ENCODE data around the gene BTRC.

BTRC gene

DNA sequence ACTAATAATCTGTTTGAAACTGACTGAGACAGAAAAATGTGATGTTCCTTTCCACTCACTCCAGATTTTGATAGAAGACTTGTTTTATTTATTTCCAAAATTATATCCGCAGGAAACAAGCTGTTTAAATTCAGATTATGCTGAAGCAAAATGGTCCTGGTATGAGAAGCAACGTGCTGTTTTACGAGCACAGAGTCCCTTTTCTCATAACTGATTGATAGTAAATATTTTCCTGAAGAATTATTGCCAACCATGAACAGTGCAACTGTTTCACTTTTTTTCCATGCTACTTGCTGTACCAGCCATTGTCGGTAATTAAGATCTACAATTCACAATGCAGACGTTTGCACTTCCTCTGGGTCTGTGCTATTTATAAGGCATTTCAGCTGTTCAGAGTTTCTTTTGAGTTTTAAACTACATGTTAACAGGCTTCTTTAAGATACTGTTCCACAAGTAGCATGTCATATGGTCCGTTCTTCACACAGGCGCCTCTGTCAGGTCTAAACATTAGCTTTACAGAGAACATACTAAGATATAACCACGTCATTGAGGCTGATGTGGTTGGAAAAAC lies 130.3 kb downstream of the BTRC start:
- DNase-seq (ENCODE audit: low read depth), result no peak

- DNase-seq (ENCODE audit: low read depth), result no peak
Measured at GRCh38 chr10:101485207-101485606, 131.2 kb downstream of the BTRC start.

- no peak for DNase-seq (ENCODE audit: low read depth)
Measured at GRCh38 chr10:101485681-101486554, 132.0 kb downstream of the BTRC start.

DNA sequence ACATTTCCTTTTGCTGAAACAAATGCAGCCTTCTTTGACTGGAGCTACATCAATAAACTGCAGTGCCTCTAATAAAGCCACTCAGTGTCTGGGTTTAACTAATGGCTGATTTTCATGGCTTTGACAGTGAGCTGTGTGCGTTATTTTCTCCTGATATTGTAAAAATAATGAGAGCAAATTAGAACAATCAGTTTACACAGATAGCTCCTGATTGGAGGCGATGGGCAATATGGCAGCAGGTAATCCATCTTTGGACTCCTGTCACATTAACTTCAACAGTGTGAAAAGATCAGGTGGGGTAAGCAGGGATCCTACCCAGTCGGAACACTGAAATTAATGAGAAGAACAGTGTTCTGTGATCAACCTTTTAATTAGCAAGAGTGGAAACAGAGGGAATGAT lies 133.4 kb downstream of the BTRC start:
- no peak for DNase-seq (ENCODE audit: low read depth)

DNA sequence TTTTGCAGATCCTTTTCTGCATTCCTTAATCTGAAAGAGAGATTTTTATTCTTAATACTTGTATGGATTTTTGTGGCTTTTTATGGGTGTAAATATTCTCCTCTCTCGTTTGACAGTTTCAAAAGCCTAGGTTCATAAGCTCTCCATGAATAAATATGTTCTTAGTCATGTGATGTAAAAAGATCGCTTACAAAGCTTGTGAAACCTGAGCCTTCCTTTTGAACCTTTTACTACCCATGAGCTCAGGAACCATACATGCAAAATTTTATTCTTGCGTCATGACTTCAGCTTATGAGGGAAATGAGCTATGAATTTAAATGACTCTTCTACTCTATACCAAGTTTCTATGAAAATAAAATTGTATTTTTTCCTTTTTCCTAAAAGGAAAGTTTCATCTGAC lies 135.4 kb downstream of the BTRC start:
- peak; percentile 27 for DNase-seq (ENCODE audit: low read depth)

DNA sequence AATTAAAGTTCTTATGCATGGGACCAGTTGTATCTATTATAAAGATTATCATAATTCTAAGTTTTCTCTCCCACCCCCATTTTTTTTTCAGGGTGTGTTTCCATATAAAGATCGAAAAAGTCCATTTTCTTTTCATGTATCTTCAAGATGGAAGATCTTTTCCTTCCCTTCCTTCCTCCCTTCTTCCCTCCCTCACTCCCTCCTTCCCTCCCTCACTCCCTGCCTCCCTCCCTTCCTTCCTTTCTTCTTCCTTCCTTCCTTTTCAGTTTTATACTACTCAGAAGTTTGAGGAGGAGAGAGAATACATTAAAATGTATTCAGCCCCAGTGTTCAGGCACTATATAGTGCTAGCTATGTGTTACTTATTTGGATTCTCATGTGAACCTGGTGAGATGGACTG lies 136.1 kb downstream of the BTRC start:
- no peak for DNase-seq (ENCODE audit: low read depth)

GRCh38 chr10:101492205-101492604 lies 138.2 kb downstream of the BTRC start:
- no peak for DNase-seq (ENCODE audit: low read depth)

DNA sequence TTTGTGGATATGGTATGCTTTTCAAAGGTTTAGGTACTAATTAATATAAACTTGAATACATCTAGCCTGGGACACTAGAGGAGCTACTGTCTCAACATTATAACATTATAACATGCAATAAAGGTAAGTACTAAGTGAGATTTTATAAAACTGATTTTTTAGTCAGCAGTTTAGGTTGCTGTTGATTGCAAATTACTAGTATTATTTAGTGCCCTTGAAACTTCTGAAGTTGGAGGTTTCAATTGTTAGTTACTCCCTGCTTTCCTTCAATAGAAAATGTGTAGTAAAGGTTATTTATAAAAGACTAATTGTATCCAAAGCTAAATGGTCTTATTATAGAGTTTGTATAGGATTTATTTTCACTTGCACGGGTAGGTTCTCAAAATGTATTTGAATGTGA lies 138.8 kb downstream of the BTRC start:
- DNase-seq (ENCODE audit: low read depth), result no peak

DNA sequence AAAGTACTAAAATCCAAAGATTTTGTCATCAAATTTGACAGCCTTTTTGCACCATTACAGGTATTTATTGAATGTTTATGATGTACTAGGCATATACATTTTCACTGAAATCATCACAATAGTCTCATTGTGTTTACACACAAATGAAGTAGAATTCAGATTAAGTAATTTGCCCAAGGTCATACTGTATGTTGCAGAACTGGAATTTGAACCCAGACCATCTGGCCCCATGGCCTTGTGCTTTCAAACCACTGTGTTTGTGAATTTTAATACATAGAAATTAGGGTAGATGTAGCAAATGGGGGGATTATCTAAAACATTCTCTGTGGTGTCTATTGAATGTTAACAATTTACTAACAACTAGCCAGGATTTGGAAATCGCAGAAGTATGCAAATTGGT lies 139.3 kb downstream of the BTRC start:
- DNase-seq (ENCODE audit: low read depth), result no peak

GRCh38 chr10:101493782-101494281 lies 139.9 kb downstream of the BTRC start:
- no peak for DNase-seq (ENCODE audit: low read depth)

DNA sequence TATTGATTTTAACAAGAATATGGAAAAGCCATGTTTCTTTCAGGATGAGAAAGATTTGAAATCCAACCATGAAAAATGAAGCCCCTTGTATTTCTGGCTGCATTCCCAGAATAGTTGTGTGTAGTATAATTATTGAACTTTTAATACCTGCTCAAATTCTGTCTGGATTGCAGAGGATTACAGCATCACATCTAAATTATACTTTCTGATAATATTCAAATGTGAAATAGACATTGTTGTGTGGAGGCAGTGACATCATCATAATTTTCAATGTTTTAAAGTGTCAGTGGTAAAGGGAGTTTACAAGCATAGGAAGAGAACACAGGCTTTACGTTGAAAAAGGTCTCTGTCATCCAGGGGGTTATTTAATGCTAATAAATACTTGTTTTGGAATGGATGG lies 140.7 kb downstream of the BTRC start:
- no peak for DNase-seq (ENCODE audit: low read depth)

GRCh38 chr10:101495324-101495925 lies 141.5 kb downstream of the BTRC start:
- DNase-seq (ENCODE audit: low read depth), result peak; percentile 24

GRCh38 chr10:101504438-101504837 lies 150.5 kb downstream of the BTRC start:
- no peak for DNase-seq (ENCODE audit: low read depth)

GRCh38 chr10:101506829-101507661 lies 153.1 kb downstream of the BTRC start:
- DNase-seq (ENCODE audit: low read depth), result no peak

DNA sequence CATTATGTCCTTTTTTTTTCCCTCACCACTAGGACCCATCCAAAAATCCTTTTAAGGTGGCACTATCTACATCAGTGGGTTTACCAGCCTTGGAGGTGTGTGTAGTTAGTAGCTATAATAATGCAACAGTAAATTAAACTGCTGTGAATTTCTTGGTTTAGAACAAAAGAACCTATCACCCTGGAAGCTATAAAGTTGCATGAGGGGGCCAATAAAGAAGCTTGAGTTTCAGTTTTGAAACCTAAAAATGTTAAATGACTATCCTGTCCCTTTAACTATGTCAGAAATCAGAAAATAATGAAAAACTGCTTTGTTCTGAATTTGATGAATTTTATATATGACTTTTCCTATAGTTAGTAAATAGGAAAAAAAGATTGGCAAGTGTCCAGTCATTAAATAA lies 153.9 kb downstream of the BTRC start:
- no peak for DNase-seq (ENCODE audit: low read depth)

- no peak for DNase-seq (ENCODE audit: low read depth)
Measured at GRCh38 chr10:101511938-101512337, 158.0 kb downstream of the BTRC start.

DNA sequence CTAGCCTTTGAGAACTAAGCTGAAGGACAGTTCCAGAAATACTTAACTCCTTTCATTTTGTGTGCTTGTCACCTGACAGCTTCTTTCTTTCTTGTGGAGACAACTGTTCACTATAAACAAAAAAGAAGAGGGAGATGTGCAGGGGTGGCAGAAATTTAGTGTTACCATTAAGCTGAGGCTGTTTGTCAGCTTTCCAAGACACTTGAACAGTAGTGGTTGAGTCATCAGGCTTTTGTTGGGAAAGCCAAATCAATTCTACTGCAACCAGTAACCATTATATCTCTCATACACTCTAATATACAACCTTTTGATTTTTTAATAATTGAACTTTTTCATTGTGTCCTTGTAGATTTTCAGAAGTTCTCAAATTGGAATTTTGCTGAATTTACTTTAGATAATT lies 158.8 kb downstream of the BTRC start:
- DNase-seq (ENCODE audit: low read depth), result peak; percentile 44

DNA sequence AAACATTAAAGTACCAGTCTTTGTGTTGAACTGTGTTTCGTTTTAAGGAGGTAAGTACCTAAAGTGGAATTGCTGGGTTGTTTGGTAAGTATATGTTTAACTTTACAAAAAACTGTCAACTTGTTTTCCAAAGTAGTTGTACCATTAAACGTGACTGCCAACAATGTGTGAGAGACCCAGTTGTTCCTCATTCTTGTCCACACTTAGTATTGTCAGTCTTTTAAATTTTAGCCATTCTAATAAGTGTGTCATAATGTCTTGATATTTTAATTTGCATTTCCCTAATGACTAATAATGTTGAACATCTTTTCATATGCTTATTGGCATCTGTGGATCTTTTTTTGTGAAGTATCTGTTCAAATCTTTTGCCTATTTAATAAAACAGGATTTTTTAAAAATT lies 159.8 kb downstream of the BTRC start:
- DNase-seq (ENCODE audit: low read depth), result no peak

DNA sequence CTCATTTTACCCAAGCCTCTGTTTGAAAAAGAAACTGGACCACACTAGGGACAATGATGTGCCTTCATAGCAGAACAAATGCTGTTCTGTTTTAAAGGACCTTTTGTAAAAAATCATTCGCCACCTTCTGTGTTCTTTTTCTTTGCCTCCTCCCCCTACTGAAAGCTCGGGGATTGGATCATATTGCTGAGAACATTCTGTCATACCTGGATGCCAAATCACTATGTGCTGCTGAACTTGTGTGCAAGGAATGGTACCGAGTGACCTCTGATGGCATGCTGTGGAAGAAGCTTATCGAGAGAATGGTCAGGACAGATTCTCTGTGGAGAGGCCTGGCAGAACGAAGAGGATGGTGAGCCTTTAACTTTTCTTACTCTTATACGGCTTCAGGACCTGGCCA lies 171.9 kb downstream of the BTRC start:
- DNase-seq (ENCODE audit: low read depth), result no peak

DNA sequence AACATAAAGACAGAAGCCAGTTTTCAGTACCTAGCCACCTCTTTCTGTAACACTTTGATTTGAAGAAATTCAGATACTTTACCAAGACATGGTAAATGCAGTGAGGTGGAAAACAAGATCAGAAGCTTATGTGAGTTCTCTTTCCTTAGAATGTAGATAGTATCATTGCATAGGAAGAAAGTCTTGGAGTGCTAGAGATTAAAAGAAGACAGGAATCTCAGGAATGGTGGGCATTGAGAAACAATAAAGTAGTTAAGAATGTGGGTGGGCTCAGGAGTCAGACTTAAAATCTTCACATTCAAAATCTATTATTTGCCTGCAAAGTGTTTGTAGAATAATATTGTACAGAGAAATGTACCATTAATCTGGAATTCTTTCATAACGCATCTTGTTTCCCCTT lies 175.2 kb downstream of the BTRC start:
- DNase-seq (ENCODE audit: low read depth), result no peak

GRCh38 chr10:101529725-101530553 lies 176.0 kb downstream of the BTRC start:
- DNase-seq (ENCODE audit: low read depth), result no peak

Data from ELR (cell line).